Ovary (tissue), 9 donors: ENCODE measurements around the gene EDIL3. TPM values are rescaled to one million over a fixed set of nuclear protein-coding genes. Genes with fewer than 3 reads are reported as not detected.

ENCODE experiments used
- DNase-seq, 5 donors: peaks; one replicate each; pipeline ENCODE4 v3.0.0-alpha.2; 2019 to 2020
- H3K27ac ChIP-seq, 2 donors: fragments of 200-600 bp; one replicate each; pipeline versions ENCODE4 v1.5.1 to v1.8.0; 2019 to 2022
- H3K27me3 ChIP-seq: fragments of 200-600 bp; one replicate; pipeline ENCODE4 v1.8.0; 2022
- H3K36me3 ChIP-seq: fragments of 200-600 bp; sonication (generic); one replicate; pipeline ENCODE4 v1.5.1; 2019
- H3K4me1 ChIP-seq: one replicate; pipeline ENCODE4 v1.8.1; 2013; ENCODE audit warnings: mild to moderate bottlenecking, moderate library complexity; ENCODE audit not compliant: insufficient read depth
- H3K4me3 ChIP-seq: fragments of 200-600 bp; sonication (generic); one replicate; pipeline ENCODE4 v1.5.1; 2017
- H3K9me3 ChIP-seq, 2 donors: fragments of 200-600 bp in 1 of 2; sonication (generic) in 1 of 2; one replicate each; pipeline versions ENCODE4 v1.5.1 to v1.8.1; 2013 to 2019; ENCODE audit warnings: mild to moderate bottlenecking in 1 of 2, moderate library complexity in 1 of 2
- EP300 ChIP-seq: sonication (generic); formaldehyde crosslinking; IDR thresholded peaks from one replicate; pipeline ENCODE4 v1.6.1; 2017; ENCODE audit warnings: antibody characterized with exemption
- POLR2A ChIP-seq: fragments of 450-650 bp; IDR thresholded peaks from one replicate; pipeline ENCODE4 v1.6.1; 2017; ENCODE audit warnings: antibody characterized with exemption, mild to moderate bottlenecking, moderate library complexity
- WGBS, 3 donors: extraction: QIAGEN DNeasy Blood & Tissue Kit in 1 of 3; methylation state at CpG; one replicate each; pipeline versions ENCODE4 v1.1.5 to v1.1.7; 2013 to 2017; 5-methylcytosine and 5-hydroxymethylcytosine counted together
- intact Hi-C, 4 donors: fragments of 100-400 bp; cut with DNase I; formaldehyde crosslinking; loops; one replicate each; pipeline versions ENCODE4 v1.11.0 to v1.15.1; 2022 to 2023
- polyA plus RNA-seq, 2 donors: library from polyadenylated mRNA; stranded (reverse); fragments of 200-250 nt in 1 of 2; fragments of 350-450 nt in 1 of 2; fragmentation: Illumina TruSeq in 1 of 2; extraction: RNeasy Lipid Tissue Mini Kit (QIAGEN cat#74804) in 1 of 2; gene quantifications; one replicate each; pipeline ENCODE4 v1.2.3, GENCODE V29; 2013 to 2014
- total RNA-seq, 7 donors: library from RNA; depleted of rRNA in 2 of 7; stranded (reverse); fragments of >200 nt in 2 of 7; fragmentation: NEBNext Ultra II Directional in 3 of 7; extraction: Animal tissue kit (Norgen Biotek cat#: 25700) in 3 of 7; gene quantifications; one replicate each; pipeline versions ENCODE4 v1.1.0 to v1.2.4, GENCODE V29; 2016 to 2023
- TF ChIP-seq, protein P1 (sequence below), 3 donors: fragments of 450-650 bp in 2 of 3; fragments of 200-600 bp in 1 of 3; IDR thresholded peaks; one replicate each; pipeline versions ENCODE4 v1.5.1 to v1.8.0; 2016 to 2022; ENCODE audit warnings: antibody characterized with exemption in 3 of 3, mild to moderate bottlenecking in 1 of 3
- donor health status: DM: no; HTN: no; CAD: no; lungs with moderate emphysema.
- donor health status: DM: no; HTN: no; CAD: no.
- donor health status: Bipolar disorder and iron deficiency.
- donor health status: DM: yes; HTN: yes; CAD: no.
- donor health status: DM: no; HTN: no; CAD: no.
- donor health status: DM: yes; HTN: yes; CAD: no.

The EDIL3 gene
- total and polyA plus RNA-seq, 9 donors: 5.9 to 41.5 (median 9.7) TPM

DNA sequence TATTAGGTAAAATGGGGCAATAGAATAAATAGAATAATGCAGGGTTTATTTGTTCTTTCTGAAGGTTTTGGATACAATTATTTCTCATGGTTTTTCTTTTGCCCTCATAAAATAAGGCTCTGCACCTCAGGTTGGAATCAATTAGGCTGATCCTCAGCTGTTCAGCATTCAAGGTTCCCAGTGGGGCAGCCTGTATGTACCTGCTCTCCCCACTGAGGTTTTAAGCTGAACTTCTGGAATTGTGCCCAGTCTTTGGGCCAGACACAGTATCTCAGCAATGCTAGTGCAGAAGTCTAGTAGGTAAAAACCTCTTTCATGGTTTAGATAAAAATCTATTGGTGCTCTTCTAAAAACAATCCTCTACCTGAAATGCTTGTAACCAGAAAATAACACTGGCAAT is 98.0 kb downstream of the EDIL3 start:
- no peaks in the 10 kb centered on the region for H3K9me3 ChIP-seq
- no peaks in the 10 kb centered on the region for H3K27me3 ChIP-seq
- no peak overlapping the region for H3K4me3 ChIP-seq
- no peaks in the 10 kb centered on the region for H3K4me1 ChIP-seq
- intact Hi-C loops: no loop called here
- no peak for DNase-seq
- no peak overlapping the region for H3K27ac ChIP-seq
- no peaks in the 10 kb centered on the region for H3K36me3 ChIP-seq
- TF ChIP-seq POLR2A: no peak
- TF ChIP-seq EP300: no peak
- TF ChIP-seq, protein P1, sequence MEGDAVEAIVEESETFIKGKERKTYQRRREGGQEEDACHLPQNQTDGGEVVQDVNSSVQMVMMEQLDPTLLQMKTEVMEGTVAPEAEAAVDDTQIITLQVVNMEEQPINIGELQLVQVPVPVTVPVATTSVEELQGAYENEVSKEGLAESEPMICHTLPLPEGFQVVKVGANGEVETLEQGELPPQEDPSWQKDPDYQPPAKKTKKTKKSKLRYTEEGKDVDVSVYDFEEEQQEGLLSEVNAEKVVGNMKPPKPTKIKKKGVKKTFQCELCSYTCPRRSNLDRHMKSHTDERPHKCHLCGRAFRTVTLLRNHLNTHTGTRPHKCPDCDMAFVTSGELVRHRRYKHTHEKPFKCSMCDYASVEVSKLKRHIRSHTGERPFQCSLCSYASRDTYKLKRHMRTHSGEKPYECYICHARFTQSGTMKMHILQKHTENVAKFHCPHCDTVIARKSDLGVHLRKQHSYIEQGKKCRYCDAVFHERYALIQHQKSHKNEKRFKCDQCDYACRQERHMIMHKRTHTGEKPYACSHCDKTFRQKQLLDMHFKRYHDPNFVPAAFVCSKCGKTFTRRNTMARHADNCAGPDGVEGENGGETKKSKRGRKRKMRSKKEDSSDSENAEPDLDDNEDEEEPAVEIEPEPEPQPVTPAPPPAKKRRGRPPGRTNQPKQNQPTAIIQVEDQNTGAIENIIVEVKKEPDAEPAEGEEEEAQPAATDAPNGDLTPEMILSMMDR (IDR thresholded peaks at IDR 0.05): no peak

DNA sequence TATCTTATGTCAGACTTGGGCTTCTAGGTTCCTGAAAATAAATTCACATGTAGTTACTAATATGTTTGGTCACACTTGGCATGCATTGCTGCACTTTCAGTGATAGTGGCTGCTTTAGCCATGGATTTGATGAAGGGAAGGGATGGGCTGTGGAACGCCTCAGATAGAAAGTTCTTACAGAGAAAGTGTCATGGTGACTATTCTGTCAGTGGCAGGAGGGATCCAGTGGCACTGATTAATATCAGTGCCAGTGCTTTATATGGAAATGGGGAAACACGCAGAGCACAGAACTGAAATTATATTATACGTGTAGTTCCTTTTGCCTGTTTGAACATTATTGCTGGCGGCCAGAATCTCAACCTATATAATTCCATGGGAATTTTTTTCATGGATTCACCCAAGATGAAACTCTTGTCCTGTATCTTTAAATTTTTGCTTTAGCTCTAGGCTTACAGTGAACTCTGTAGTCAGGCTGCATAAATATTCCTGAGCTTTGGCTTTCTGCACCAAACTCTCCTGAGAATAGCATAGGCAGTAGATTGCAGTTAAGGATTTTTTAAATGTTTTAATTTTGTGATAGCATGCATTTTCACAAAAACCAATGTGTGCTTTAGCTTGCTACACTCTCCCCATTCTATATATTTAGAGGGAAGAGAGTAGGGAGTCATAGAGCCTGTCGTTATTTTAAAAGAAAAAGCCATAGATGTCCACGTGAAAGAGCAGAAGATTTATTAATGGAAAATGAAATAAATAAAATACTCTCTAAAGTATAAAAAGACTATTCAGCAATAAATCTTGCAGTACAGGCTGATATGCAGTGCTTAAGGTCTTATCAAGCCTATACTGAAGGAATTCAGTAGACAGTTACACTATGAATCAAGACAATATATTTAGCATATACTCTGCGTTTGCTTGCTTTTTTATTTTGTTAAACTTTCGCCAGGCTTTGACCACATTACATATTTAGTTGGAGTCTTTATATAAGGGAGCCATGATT is 98.7 kb downstream of the EDIL3 start:
- Histone ChIP-seq H3K4me1 (no peaks in the 10 kb centered on the region), H3K36me3 (no peaks in the 10 kb centered on the region), H3K9me3 (no peaks in the 10 kb centered on the region), H3K4me3 (no peak overlapping the region), H3K27me3 (no peaks in the 10 kb centered on the region), H3K27ac (no peak overlapping the region)
- WGBS, 3 donors: 55 to 63% (median 62%) methylated on average over 8 of the region's 8 CpGs
- DNase-seq: no peak
- TF ChIP-seq, protein P1 (IDR thresholded peaks at IDR 0.05): no peak
- TF ChIP-seq POLR2A (no peak), EP300 (no peak)
- intact Hi-C loops: no loop called here

DNA sequence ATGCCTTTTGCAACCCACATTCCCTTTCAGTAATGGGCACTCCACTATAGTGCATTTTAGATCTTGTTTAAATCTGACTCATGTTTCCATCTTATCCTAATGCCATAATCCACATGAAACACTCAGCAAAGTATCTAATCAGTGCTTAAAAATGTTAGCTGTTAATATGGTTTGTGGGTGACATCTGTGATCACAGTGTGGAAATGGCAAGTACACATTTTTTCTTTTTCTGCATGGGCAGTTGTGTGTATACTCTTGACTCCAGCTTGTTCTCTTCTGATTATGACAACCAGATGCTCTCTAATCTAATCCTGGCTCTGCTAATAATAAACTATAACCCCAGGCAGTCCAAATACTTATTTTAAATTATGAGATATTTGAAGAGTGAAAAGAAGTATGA is 103.3 kb downstream of the EDIL3 start:
- no peak overlapping the region for H3K27ac ChIP-seq
- intact Hi-C loops: no loop called here
- no peaks in the 10 kb centered on the region for H3K36me3 ChIP-seq
- no peaks in the 10 kb centered on the region for H3K9me3 ChIP-seq
- no peak for DNase-seq
- no peaks in the 10 kb centered on the region for H3K27me3 ChIP-seq
- TF ChIP-seq, protein P1 (IDR thresholded peaks at IDR 0.05): no peak
- TF ChIP-seq POLR2A (no peak), EP300 (no peak)
- no peak overlapping the region for H3K4me3 ChIP-seq
- H3K4me1 ChIP-seq: no peaks in the 10 kb centered on the region

DNA sequence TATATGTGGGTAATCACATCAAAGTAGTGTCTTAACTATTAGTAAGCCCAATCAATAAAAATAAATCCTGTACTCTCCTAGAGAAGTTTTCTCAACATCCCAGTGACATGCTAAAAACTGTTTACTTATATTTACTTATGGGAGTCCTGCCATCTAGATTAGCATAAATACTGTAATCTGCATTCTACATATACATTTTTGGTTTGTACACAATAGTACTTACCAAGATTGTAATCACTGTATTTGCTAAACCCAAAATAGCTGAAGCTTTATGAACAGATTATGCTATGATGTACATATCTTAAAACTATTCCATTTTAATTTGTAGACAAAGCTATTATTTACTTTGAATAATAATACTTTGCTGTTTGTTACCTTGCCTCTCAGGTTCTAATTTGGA is 105.4 kb downstream of the EDIL3 start:
- Histone ChIP-seq H3K36me3 (no peaks in the 10 kb centered on the region), H3K27me3 (no peaks in the 10 kb centered on the region), H3K4me1 (no peaks in the 10 kb centered on the region), H3K27ac (no peak overlapping the region), H3K9me3 (no peaks in the 10 kb centered on the region), H3K4me3 (no peak overlapping the region)
- intact Hi-C loops: no loop called here
- DNase-seq: no peak
- TF ChIP-seq POLR2A: no peak
- no peak for TF ChIP-seq EP300
- TF ChIP-seq, protein P1 (IDR thresholded peaks at IDR 0.05): no peak
